ENCODE results near the gene WWC1.

WWC1 gene

GRCh38 chr5:168404365-168404764 is 112.9 kb downstream of the WWC1 start:
- Histone ChIP-seq H3K27me3 (ENCODE audit: low read depth, low read length) (no peaks in the 10 kb centered on the region), H3K36me3 (ENCODE audit: control insufficient read depth in 1 of 2, insufficient read depth in 2 of 2, low read length in 2 of 2) (no peaks in the 10 kb centered on the region), H3K9me3 (ENCODE audit: control insufficient read depth in 1 of 2, low read length in 2 of 2) (no peaks in the 10 kb centered on the region), H3K27ac (ENCODE audit: low read length) (no peak overlapping the region), H3K4me3 (ENCODE audit: low read depth in 1 of 2, low read length in 2 of 2) (no peak overlapping the region), H3K4me1 (ENCODE audit: control insufficient read depth in 1 of 2, insufficient read depth in 2 of 2, low read length in 2 of 2) (peaks cover 0 to 4% of the 10 kb centered on the region in 2 donors)

- H3K4me3 ChIP-seq (ENCODE audit: low read depth in 1 of 2, low read length in 2 of 2) = no peak overlapping the region
- no peaks in the 10 kb centered on the region for H3K9me3 ChIP-seq (ENCODE audit: control insufficient read depth in 1 of 2, low read length in 2 of 2)
- peaks cover 0 to 4% of the 10 kb centered on the region in 2 donors for H3K4me1 ChIP-seq (ENCODE audit: control insufficient read depth in 1 of 2, insufficient read depth in 2 of 2, low read length in 2 of 2)
- H3K36me3 ChIP-seq (ENCODE audit: control insufficient read depth in 1 of 2, insufficient read depth in 2 of 2, low read length in 2 of 2) = no peaks in the 10 kb centered on the region
- H3K27me3 ChIP-seq (ENCODE audit: low read depth, low read length) = no peaks in the 10 kb centered on the region
- no peak overlapping the region for H3K27ac ChIP-seq (ENCODE audit: low read length)
These were observed 115.8 kb downstream of the WWC1 start for GRCh38 chr5:168407211-168407610.

GRCh38 chr5:168408561-168409305 is 117.3 kb downstream of the WWC1 start:
- no peaks in the 10 kb centered on the region for H3K36me3 ChIP-seq (ENCODE audit: control insufficient read depth in 1 of 2, insufficient read depth in 2 of 2, low read length in 2 of 2)
- H3K4me1 ChIP-seq (ENCODE audit: control insufficient read depth in 1 of 2, insufficient read depth in 2 of 2, low read length in 2 of 2) = peaks cover 0 to 4% of the 10 kb centered on the region in 2 donors

GRCh38 chr5:168409591-168410458 is 118.4 kb downstream of the WWC1 start:
- H3K9me3 ChIP-seq (ENCODE audit: control insufficient read depth in 1 of 2, low read length in 2 of 2) = no peaks in the 10 kb centered on the region
- no peaks in the 10 kb centered on the region for H3K27me3 ChIP-seq (ENCODE audit: low read depth, low read length)
- no peaks in the 10 kb centered on the region for H3K4me1 ChIP-seq (ENCODE audit: control insufficient read depth in 1 of 2, insufficient read depth in 2 of 2, low read length in 2 of 2)
- H3K36me3 ChIP-seq (ENCODE audit: control insufficient read depth in 1 of 2, insufficient read depth in 2 of 2, low read length in 2 of 2) = no peaks in the 10 kb centered on the region
- H3K27ac ChIP-seq (ENCODE audit: low read length) = no peak overlapping the region
- peak overlapping the region in 1 of 2 donors; percentile 15 for H3K4me3 ChIP-seq (ENCODE audit: low read depth in 1 of 2, low read length in 2 of 2)

More at GRCh38 chr5:168408561-168409305, 117.3 kb downstream of the WWC1 start:
- Histone ChIP-seq H3K9me3 (ENCODE audit: control insufficient read depth in 1 of 2, low read length in 2 of 2) (no peaks in the 10 kb centered on the region), H3K27me3 (ENCODE audit: low read depth, low read length) (no peaks in the 10 kb centered on the region), H3K27ac (ENCODE audit: low read length) (no peak overlapping the region), H3K4me3 (ENCODE audit: low read depth in 1 of 2, low read length in 2 of 2) (no peak overlapping the region)

GRCh38 chr5:168411871-168412270 is 120.4 kb downstream of the WWC1 start:
- Histone ChIP-seq H3K9me3 (ENCODE audit: control insufficient read depth in 1 of 2, low read length in 2 of 2) (no peaks in the 10 kb centered on the region), H3K36me3 (ENCODE audit: control insufficient read depth in 1 of 2, insufficient read depth in 2 of 2, low read length in 2 of 2) (no peaks in the 10 kb centered on the region), H3K27ac (ENCODE audit: low read length) (no peak overlapping the region), H3K4me1 (ENCODE audit: control insufficient read depth in 1 of 2, insufficient read depth in 2 of 2, low read length in 2 of 2) (no peaks in the 10 kb centered on the region), H3K27me3 (ENCODE audit: low read depth, low read length) (no peaks in the 10 kb centered on the region), H3K4me3 (ENCODE audit: low read depth in 1 of 2, low read length in 2 of 2) (no peak overlapping the region)

GRCh38 chr5:168413062-168413461 is 121.6 kb downstream of the WWC1 start:
- Histone ChIP-seq H3K27ac (ENCODE audit: low read length) (no peak overlapping the region), H3K36me3 (ENCODE audit: control insufficient read depth in 1 of 2, insufficient read depth in 2 of 2, low read length in 2 of 2) (no peaks in the 10 kb centered on the region), H3K27me3 (ENCODE audit: low read depth, low read length) (no peaks in the 10 kb centered on the region), H3K4me3 (ENCODE audit: low read depth in 1 of 2, low read length in 2 of 2) (no peak overlapping the region), H3K4me1 (ENCODE audit: control insufficient read depth in 1 of 2, insufficient read depth in 2 of 2, low read length in 2 of 2) (no peaks in the 10 kb centered on the region), H3K9me3 (ENCODE audit: control insufficient read depth in 1 of 2, low read length in 2 of 2) (no peaks in the 10 kb centered on the region)

GRCh38 chr5:168413596-168413995 is 122.2 kb downstream of the WWC1 start:
- no peaks in the 10 kb centered on the region for H3K36me3 ChIP-seq (ENCODE audit: control insufficient read depth in 1 of 2, insufficient read depth in 2 of 2, low read length in 2 of 2)
- H3K9me3 ChIP-seq (ENCODE audit: control insufficient read depth in 1 of 2, low read length in 2 of 2) = no peaks in the 10 kb centered on the region
- no peaks in the 10 kb centered on the region for H3K4me1 ChIP-seq (ENCODE audit: control insufficient read depth in 1 of 2, insufficient read depth in 2 of 2, low read length in 2 of 2)
- H3K27me3 ChIP-seq (ENCODE audit: low read depth, low read length) = no peaks in the 10 kb centered on the region
- no peak overlapping the region for H3K27ac ChIP-seq (ENCODE audit: low read length)
- no peak overlapping the region for H3K4me3 ChIP-seq (ENCODE audit: low read depth in 1 of 2, low read length in 2 of 2)

GRCh38 chr5:168415401-168415800 is 124.0 kb downstream of the WWC1 start:
- Histone ChIP-seq H3K27me3 (ENCODE audit: low read depth, low read length) (no peaks in the 10 kb centered on the region), H3K27ac (ENCODE audit: low read length) (no peak overlapping the region), H3K36me3 (ENCODE audit: control insufficient read depth in 1 of 2, insufficient read depth in 2 of 2, low read length in 2 of 2) (no peaks in the 10 kb centered on the region), H3K4me1 (ENCODE audit: control insufficient read depth in 1 of 2, insufficient read depth in 2 of 2, low read length in 2 of 2) (no peaks in the 10 kb centered on the region), H3K9me3 (ENCODE audit: control insufficient read depth in 1 of 2, low read length in 2 of 2) (no peaks in the 10 kb centered on the region), H3K4me3 (ENCODE audit: low read depth in 1 of 2, low read length in 2 of 2) (no peak overlapping the region)

GRCh38 chr5:168415971-168416370 is 124.5 kb downstream of the WWC1 start:
- Histone ChIP-seq H3K4me3 (ENCODE audit: low read depth in 1 of 2, low read length in 2 of 2) (no peak overlapping the region), H3K36me3 (ENCODE audit: control insufficient read depth in 1 of 2, insufficient read depth in 2 of 2, low read length in 2 of 2) (no peaks in the 10 kb centered on the region), H3K4me1 (ENCODE audit: control insufficient read depth in 1 of 2, insufficient read depth in 2 of 2, low read length in 2 of 2) (no peaks in the 10 kb centered on the region)

GRCh38 chr5:168417731-168418429 is 126.4 kb downstream of the WWC1 start:
- Histone ChIP-seq H3K27me3 (ENCODE audit: low read depth, low read length) (no peaks in the 10 kb centered on the region), H3K36me3 (ENCODE audit: control insufficient read depth in 1 of 2, insufficient read depth in 2 of 2, low read length in 2 of 2) (no peaks in the 10 kb centered on the region), H3K4me3 (ENCODE audit: low read depth in 1 of 2, low read length in 2 of 2) (no peak overlapping the region), H3K27ac (ENCODE audit: low read length) (no peak overlapping the region), H3K9me3 (ENCODE audit: control insufficient read depth in 1 of 2, low read length in 2 of 2) (no peaks in the 10 kb centered on the region), H3K4me1 (ENCODE audit: control insufficient read depth in 1 of 2, insufficient read depth in 2 of 2, low read length in 2 of 2) (no peaks in the 10 kb centered on the region)

More at GRCh38 chr5:168415971-168416370, 124.5 kb downstream of the WWC1 start:
- H3K27me3 ChIP-seq (ENCODE audit: low read depth, low read length) = no peaks in the 10 kb centered on the region
- H3K9me3 ChIP-seq (ENCODE audit: control insufficient read depth in 1 of 2, low read length in 2 of 2) = no peaks in the 10 kb centered on the region
- no peak overlapping the region for H3K27ac ChIP-seq (ENCODE audit: low read length)

- H3K4me3 ChIP-seq (ENCODE audit: low read depth in 1 of 2, low read length in 2 of 2) = no peak overlapping the region
- H3K9me3 ChIP-seq (ENCODE audit: control insufficient read depth in 1 of 2, low read length in 2 of 2) = no peaks in the 10 kb centered on the region
- no peaks in the 10 kb centered on the region for H3K36me3 ChIP-seq (ENCODE audit: control insufficient read depth in 1 of 2, insufficient read depth in 2 of 2, low read length in 2 of 2)
- no peaks in the 10 kb centered on the region for H3K4me1 ChIP-seq (ENCODE audit: control insufficient read depth in 1 of 2, insufficient read depth in 2 of 2, low read length in 2 of 2)
- no peak overlapping the region for H3K27ac ChIP-seq (ENCODE audit: low read length)
- no peaks in the 10 kb centered on the region for H3K27me3 ChIP-seq (ENCODE audit: low read depth, low read length)
These were observed 129.0 kb downstream of the WWC1 start for GRCh38 chr5:168420461-168420860.
